HG03159 (cell line): Measurements from ENCODE around the gene CKLF.
"Not testable (repeated sequence)": the region's sequence is repeated elsewhere in the genome, so short reads cannot be mapped to it uniquely, and the experiment has no call there.

Experiments used
- ATAC-seq: cut with Tn5 transposase; IDR thresholded peaks from one replicate; pipeline ENCODE4 v1.9.1; 2021; ENCODE audit warnings: mild to moderate bottlenecking, moderate library complexity; ENCODE audit not compliant: unreplicated experiment

The CKLF gene

GRCh38 chr16:66592241-66592640, 39.9 kb downstream of the CKLF start:
- ATAC-seq, result no peak

GRCh38 chr16:66592814-66593213, 40.4 kb downstream of the CKLF start:
- ATAC-seq, result no peak

- no peak for ATAC-seq
These were observed 42.4 kb downstream of the CKLF start for GRCh38 chr16:66594739-66595138.

- not testable (repeated sequence) for ATAC-seq
These were observed 44.2 kb downstream of the CKLF start for GRCh38 chr16:66596559-66596958.

- ATAC-seq, result peak; percentile 67
These were observed 44.8 kb downstream of the CKLF start for GRCh38 chr16:66596986-66597848.

GRCh38 chr16:66598111-66598510, 45.7 kb downstream of the CKLF start:
- ATAC-seq, result no peak

GRCh38 chr16:66599726-66600125, 47.4 kb downstream of the CKLF start:
- no peak for ATAC-seq

GRCh38 chr16:66600477-66600876, 48.1 kb downstream of the CKLF start:
- ATAC-seq, result no peak

- no peak for ATAC-seq
These were observed 49.1 kb downstream of the CKLF start for GRCh38 chr16:66601471-66601870.

GRCh38 chr16:66603537-66604375, 51.4 kb downstream of the CKLF start:
- ATAC-seq, result no peak

GRCh38 chr16:66604376-66605176, 52.2 kb downstream of the CKLF start, which contains the start of gene CMTM3:
Gene CMTM3, plus strand, starts transcription at chr16:66604704. Its CDS starts 102 bp downstream, at chr16:66604806.
- peak; percentile 56 for ATAC-seq

- peak; percentile 13 for ATAC-seq
These were observed 53.0 kb downstream of the CKLF start for GRCh38 chr16:66605177-66605978.

GRCh38 chr16:66605979-66606751, 53.8 kb downstream of the CKLF start:
- ATAC-seq, result peak; percentile 38

- ATAC-seq, result peak; percentile 36
These were observed 56.1 kb downstream of the CKLF start for GRCh38 chr16:66608241-66609138.

- no peak for ATAC-seq
These were observed 56.7 kb downstream of the CKLF start for GRCh38 chr16:66609139-66609510.

GRCh38 chr16:66610111-66610820, 57.9 kb downstream of the CKLF start:
- ATAC-seq, result no peak

GRCh38 chr16:66611911-66612310, 59.5 kb downstream of the CKLF start:
- ATAC-seq, result not testable (repeated sequence)

GRCh38 chr16:66612422-66612821, 60.0 kb downstream of the CKLF start:
- ATAC-seq, result no peak
